Left colon (tissue), 2 donors: ENCODE results near the gene PDILT. TPM values are rescaled to one million over a fixed set of nuclear protein-coding genes. Genes with fewer than 3 reads are reported as not detected.

Experiments used
- ATAC-seq: fragments of 200-7000 bp; cut with Tn5 transposase; one replicate; pipeline ENCODE4 v1.9.1; 2020; ENCODE audit warnings: mild to moderate bottlenecking, moderate library complexity
- DNase-seq, 2 donors: peaks; one replicate each; pipeline ENCODE4 v3.0.0-alpha.2; 2020
- intact Hi-C, 2 donors: fragments of 100-400 bp; cut with DNase I in 1 of 2; cut with micrococcal nuclease in 1 of 2; formaldehyde crosslinking; loops; one replicate each; pipeline versions ENCODE4 v1.11.2 to v1.14.0; 2022; cut with DNase I, micrococcal nuclease
- total RNA-seq, 2 donors: library from RNA; stranded (reverse); fragmentation: NEBNext Ultra II Directional; extraction: Animal tissue kit (Norgen Biotek cat#: 25700); gene quantifications; one replicate each; pipeline ENCODE4 v1.2.1, GENCODE V29; 2021
- donor health status: DM: no; HTN: no; CAD: no.
- donor health status: DM: yes; HTN: yes; CAD: no.

The PDILT gene
- total RNA-seq, 2 donors from 2014 or later, result not detected

DNA sequence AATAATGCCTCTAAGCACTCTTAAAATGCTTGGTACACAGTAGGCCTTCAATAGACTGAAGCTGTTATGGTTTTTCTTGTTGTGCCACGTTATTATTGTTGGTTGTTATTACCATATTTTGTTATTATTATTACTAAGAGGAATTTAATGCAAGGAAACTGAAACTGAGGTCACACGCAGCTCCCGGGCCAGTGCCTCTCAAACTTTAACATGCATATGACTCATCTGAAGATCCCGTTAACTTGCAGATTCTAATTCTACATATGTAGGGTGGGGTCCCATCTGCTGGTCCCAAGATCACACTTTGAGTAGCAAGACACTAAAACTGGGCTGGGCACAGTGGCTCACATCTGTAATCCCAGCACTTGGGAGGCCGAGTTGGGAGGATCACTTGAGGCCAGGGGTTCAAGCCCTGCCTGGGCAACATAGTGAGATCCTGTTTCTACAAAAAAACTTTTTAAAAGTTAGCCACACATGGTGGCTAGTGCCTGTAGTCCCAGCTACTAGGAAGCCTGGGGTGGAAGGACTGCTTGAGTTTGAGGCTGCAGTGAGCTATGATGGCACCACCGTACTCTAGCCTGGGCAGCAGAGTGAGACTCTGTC is 5.7 kb upstream of the PDILT start:
- intact Hi-C loops, result no loop called here
- ATAC-seq (no peak), DNase-seq (no peak)

DNA sequence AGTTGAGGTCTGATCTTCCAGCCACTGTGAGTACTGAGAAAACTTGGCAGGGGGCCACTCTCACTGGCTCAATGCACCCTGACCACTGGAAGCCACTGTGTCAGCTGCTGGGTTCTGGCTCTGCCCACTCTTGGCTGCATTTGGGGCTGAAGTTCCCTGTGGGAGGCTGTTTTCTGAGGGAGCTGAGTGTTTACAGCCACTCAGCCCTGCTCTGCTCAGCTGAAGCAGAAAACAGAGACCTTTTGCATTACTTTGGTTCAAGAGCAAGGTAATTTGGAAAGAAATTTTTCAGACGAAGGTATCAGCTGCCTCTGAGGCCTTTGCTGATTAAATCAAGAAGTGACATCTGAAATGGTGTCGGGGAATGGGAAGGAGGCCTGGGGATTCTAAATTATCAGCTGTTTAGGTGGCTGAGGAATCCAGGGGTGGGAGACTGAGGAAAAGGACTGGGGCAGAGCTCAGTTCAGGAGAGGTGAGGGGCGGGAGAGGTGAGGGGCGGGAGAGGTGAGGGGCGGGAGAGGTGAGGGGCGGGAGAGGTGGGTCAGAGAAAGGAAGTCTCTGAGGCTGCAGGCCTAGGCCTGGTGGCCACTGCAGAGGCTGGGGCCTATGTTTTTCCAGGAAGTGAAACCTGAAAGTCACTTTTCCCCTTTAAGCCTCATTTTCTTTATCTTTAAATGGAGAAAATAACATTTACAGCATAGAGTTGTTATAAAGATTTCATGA is 5.0 kb upstream of the PDILT start, which contains the start of gene ACSM5:
ACSM5 (plus strand) TSS at position 137 of the 723 bp plus-strand sequence. CDS start 1,951 bp downstream, outside the sequence.
- intact Hi-C loops, result no loop called here
- ATAC-seq (no peak), DNase-seq (peak; percentile 37 to 47)

DNA sequence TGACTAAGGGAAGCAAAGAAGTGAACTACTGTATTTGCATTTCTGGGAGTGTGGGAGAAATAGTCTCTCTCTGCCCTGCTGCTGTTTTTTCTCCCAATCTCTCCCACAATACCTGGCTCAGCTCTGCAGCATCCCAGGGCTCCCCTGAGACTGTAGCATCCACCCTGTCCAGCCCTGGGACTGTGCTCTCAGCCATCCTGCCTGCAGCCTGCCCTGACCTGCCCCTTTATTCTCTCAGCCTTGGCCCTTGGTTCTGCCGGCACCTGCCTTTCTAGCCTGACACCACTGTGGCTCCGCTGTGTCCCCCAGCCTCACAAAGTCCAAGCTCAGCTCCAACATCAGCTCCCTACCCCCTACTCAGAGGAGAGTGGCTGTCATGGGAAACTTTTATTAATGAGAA is 1.9 kb downstream of the PDILT start:
- DNase-seq, result no peak
- intact Hi-C loops, result no loop called here
- no peak for ATAC-seq

GRCh38 chr16:20401475-20402016 is 3.0 kb downstream of the PDILT start:
- intact Hi-C loops, result no loop called here
- no peak for DNase-seq
- ATAC-seq, result no peak

DNA sequence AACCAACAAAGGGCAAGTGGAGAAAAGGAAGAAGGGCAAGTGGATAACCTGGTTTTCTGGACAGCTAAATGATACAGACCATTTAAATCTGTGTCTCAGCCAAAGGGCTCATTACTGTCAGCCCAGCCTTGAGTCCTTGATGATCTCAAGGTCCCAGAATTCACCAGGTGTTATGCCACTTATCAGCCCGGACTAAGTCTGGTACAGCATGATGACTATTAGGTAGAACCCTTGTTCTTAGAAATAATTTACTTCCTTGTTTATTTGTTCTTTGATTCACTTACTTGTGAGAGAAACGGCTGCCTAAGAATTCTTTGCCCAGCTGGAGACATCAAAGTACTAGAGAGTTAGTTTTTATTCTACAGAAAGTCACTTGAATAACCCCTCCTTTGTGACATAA is 3.5 kb downstream of the PDILT start:
- ATAC-seq (no peak), DNase-seq (no peak)
- intact Hi-C loops, result no loop called here

- ATAC-seq, result no peak
Measured at GRCh38 chr16:20399185-20399584, 5.4 kb downstream of the PDILT start.

GRCh38 chr16:20398603-20399002 is 5.9 kb downstream of the PDILT start:
- ATAC-seq, result no peak
- no peak for DNase-seq
- intact Hi-C loops, result no loop called here

More at GRCh38 chr16:20399185-20399584, 5.4 kb downstream of the PDILT start:
- intact Hi-C loops, result no loop called here
- DNase-seq, result no peak

GRCh38 chr16:20397468-20398074 is 7.0 kb downstream of the PDILT start:
- intact Hi-C loops, result no loop called here
- no peak for DNase-seq
- no peak for ATAC-seq

- intact Hi-C loops, result no loop called here
- DNase-seq, result no peak
- ATAC-seq, result no peak
Measured at GRCh38 chr16:20396846-20397467, 7.6 kb downstream of the PDILT start.

DNA sequence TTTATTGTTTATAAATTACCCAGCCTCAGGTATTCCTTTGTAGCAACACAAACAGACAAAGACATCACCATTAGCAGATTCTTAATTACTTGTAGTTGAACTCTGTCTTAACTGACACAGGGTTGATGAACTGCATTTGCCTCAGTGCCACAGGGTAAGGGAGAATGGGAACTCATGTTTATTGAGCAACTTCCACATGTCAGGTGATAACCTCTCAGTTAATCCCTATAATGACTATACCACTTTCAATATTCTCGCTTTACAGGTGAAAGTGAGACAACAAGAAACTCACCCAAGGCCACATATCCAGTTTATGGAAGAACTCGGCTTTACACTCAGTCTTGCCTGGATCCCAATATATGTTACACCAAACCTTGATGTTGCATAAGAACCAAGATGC is 8.6 kb downstream of the PDILT start:
- ATAC-seq, result no peak
- no peak for DNase-seq
- intact Hi-C loops, result no loop called here

DNA sequence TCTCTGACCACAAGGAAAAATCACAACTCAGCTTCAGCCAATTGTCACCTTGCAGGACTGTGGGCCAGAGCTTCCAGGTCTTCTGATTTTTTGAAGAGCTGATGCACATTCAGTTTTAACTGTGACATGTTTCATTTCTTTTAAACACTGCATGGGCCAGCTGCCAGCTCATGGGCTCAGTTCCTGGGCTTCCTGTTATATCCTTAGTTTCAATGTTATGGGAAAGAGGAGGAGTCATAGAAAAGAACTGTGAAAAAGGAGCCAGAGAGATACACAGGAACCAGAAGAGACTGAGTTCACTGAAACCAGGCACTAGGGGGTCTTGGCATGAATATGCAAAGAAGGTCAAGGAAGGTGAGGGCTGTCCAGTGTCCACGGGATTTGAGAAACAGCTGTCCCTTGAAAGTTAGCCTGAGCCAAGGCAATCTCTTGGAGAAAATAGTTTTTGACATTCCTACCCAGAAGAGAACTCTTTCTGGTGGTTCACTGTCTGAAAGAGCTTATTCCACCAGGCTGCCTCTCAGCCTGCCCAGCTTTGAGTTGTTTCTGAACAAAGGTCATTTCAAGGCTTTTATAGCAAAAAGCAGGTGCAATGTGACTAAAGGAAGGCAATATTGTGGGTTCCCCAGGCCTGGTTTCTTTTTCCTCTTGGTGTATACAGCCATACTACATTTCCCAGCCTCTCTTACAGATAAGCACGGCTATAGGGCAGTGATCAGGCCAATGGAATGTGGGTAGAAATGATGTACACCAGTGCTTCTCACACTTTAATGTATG is 10.5 kb downstream of the PDILT start:
- intact Hi-C loops, result no loop called here
- peak; percentile 32 to 45 for DNase-seq
- peak; percentile 74 for ATAC-seq

- intact Hi-C loops, result no loop called here
- no peak for DNase-seq
- no peak for ATAC-seq
Measured at GRCh38 chr16:20391045-20391444, 13.5 kb downstream of the PDILT start.

GRCh38 chr16:20388854-20389253 is 15.7 kb downstream of the PDILT start:
- no peak for ATAC-seq
- intact Hi-C loops, result loop anchor here (5.0 to 10.0 kb wide), 2 partner anchors 482 to 484 kb away; no protein-coding TSS in a partner anchor

GRCh38 chr16:20387978-20388377 is 16.6 kb downstream of the PDILT start:
- ATAC-seq (no peak), DNase-seq (no peak)
- intact Hi-C loops, result loop anchor here (5.0 to 10.0 kb wide), 2 partner anchors 481 to 483 kb away; no protein-coding TSS in a partner anchor

More at GRCh38 chr16:20388854-20389253, 15.7 kb downstream of the PDILT start:
- DNase-seq, result no peak

- intact Hi-C loops, result loop anchor here (5.0 to 10.0 kb wide), 2 partner anchors 479 to 481 kb away; no protein-coding TSS in a partner anchor
- peak; percentile 49 for ATAC-seq
- DNase-seq, result peak in 1 of 2 donors; percentile 72
Measured at GRCh38 chr16:20385844-20386832, 18.4 kb downstream of the PDILT start.

DNA sequence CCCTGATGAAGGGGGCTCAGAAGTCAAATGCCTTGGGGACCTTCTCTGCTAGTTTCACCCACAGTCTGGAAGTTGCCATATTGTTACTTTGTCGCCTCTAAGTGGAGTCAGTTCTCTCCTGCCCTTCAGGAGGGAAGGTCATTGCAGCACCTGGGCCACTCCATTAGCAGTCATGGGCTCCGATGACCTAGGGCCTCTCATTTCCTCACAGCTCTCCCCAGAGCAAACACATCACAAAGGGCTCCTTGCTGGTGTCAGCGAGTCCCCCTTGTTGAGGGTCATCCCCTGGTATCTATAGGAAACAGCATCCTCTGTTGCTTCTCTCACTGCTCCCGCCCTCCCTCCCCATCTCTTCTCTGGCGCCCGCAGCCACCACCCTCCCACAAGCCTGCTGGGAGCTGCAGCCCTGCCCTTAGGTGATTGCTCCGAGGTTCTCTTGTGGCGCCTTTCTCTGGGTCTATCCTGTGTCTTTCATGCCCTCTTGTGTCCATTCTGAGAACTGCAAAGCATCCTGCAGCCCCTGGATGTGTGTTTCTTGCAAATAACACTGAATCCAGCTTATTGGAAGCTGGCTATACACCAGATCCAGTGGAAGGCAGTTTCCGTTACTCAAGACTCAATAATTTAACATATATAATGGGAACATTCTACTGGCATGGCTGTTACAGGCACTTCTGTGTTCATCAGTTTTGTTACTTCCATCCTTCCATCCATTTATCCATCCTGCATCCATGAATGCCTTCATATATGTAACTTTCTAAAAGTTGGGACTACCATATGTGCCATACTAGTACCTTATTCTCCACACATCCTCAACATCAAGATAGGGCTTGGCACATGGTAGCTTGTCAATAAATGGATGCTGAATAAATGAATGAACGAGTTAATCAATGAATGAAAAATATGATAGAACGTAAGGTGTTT is 21.2 kb downstream of the PDILT start:
- peak; percentile 28 to 50 for DNase-seq
- intact Hi-C loops, result loop anchor here in 1 of 2 donors (10.0 kb wide), 1 partner anchor 479 kb away; no protein-coding TSS in a partner anchor
- ATAC-seq, result peak; percentile 97
